Upper lobe of left lung (tissue), 6 donors: Measurements from ENCODE around the gene TNFAIP8. TPM values are rescaled to one million over a fixed set of nuclear protein-coding genes. Genes with fewer than 3 reads are reported as not detected.
"Not testable (repeated sequence)": the region's sequence is repeated elsewhere in the genome, so short reads cannot be mapped to it uniquely, and the experiment has no call there.

ENCODE experiments used
- ATAC-seq, 2 donors: fragments of 200-7000 bp; cut with Tn5 transposase; one replicate each; pipeline ENCODE4 v1.9.1; 2022; ENCODE audit warnings: mild to moderate bottlenecking in 2 of 2, moderate library complexity in 2 of 2; ENCODE audit not compliant: low FRiP score in 2 of 2
- DNase-seq, 2 donors: peaks; one replicate each; pipeline ENCODE4 v3.0.0-alpha.2; 2019 to 2020
- H3K27ac ChIP-seq, 4 donors: fragments of 200-600 bp; sonication (generic); one replicate each; pipeline ENCODE4 v1.5.1; 2016 to 2019
- H3K27me3 ChIP-seq, 4 donors: fragments of 200-600 bp; sonication (generic); one replicate each; pipeline ENCODE4 v1.5.1; 2017 to 2019
- H3K36me3 ChIP-seq, 4 donors: fragments of 200-600 bp; sonication (generic); one replicate each; pipeline ENCODE4 v1.5.1; 2016 to 2019
- H3K4me1 ChIP-seq, 4 donors: fragments of 200-600 bp; sonication (generic); one replicate each; pipeline ENCODE4 v1.5.1; 2018 to 2019
- H3K4me3 ChIP-seq, 4 donors: fragments of 200-600 bp; sonication (generic); one replicate each; pipeline ENCODE4 v1.5.1; 2017 to 2019; ENCODE audit warnings: mild to moderate bottlenecking in 2 of 4, moderate library complexity in 1 of 4
- H3K9me3 ChIP-seq, 4 donors: fragments of 200-600 bp; sonication (generic); one replicate each; pipeline ENCODE4 v1.5.1; 2018 to 2019
- EP300 ChIP-seq, 4 donors: sonication (generic); formaldehyde crosslinking; IDR thresholded peaks; one replicate each; pipeline ENCODE4 v1.5.1; 2017; ENCODE audit warnings: antibody characterized with exemption in 4 of 4, control low read depth in 2 of 4
- POLR2A ChIP-seq, 4 donors: fragments of 450-650 bp; IDR thresholded peaks; one replicate each; pipeline ENCODE4 v1.5.1; 2016 to 2017; ENCODE audit warnings: antibody characterized with exemption in 4 of 4, mild to moderate bottlenecking in 2 of 4
- POLR2AphosphoS5 ChIP-seq, 2 donors: sonication (generic); formaldehyde crosslinking; IDR thresholded peaks; one replicate each; pipeline ENCODE4 v1.5.1; 2017; ENCODE audit warnings: antibody characterized with exemption in 2 of 2
- WGBS, 2 donors: methylation state at CpG; one replicate each; pipeline ENCODE4 v1.1.5; 2017 to 2018; 5-methylcytosine and 5-hydroxymethylcytosine counted together
- total RNA-seq, 6 donors: library from RNA; depleted of rRNA in 4 of 6; stranded (reverse); fragments of >200 nt in 4 of 6; gene quantifications; one replicate each; pipeline versions ENCODE4 v1.1.0 to v1.2.1, GENCODE V29; 2016 to 2021
- TF ChIP-seq, protein P1 (sequence below), 6 experiments: fragments of 450-650 bp in 4 of 6; fragments of 200-600 bp in 2 of 6; sonication (generic) in 2 of 6; IDR thresholded peaks; one replicate each; pipeline ENCODE4 v1.5.1; 2016 to 2019; ENCODE audit warnings: antibody characterized with exemption in 6 of 6
- donor health status: DM: no; HTN: no; CAD: no; lungs with moderate emphysema.
- donor health status: DM: no; HTN: yes; CAD: no; lungs with severe emphysema.

The TNFAIP8 gene
- total RNA-seq, 6 donors from 2014 or later: 14.7 to 33.2 (median 19.7) TPM

GRCh38 chr5:119410448-119411159 is 54.8 kb downstream of the TNFAIP8 start:
- Histone ChIP-seq H3K4me1 (peaks cover 4 to 12% (median 8%) of the 10 kb centered on the region in 4 donors), H3K36me3 (no peaks in the 10 kb centered on the region), H3K4me3 (no peak overlapping the region), H3K27ac (no peak overlapping the region), H3K27me3 (no peaks in the 10 kb centered on the region), H3K9me3 (no peaks in the 10 kb centered on the region)
- TF ChIP-seq POLR2A (IDR thresholded peaks at IDR 0.05): no peak
- no peak for TF ChIP-seq EP300 (IDR thresholded peaks at IDR 0.05)
- no peak for TF ChIP-seq POLR2AphosphoS5 (IDR thresholded peaks at IDR 0.05)
- TF ChIP-seq, protein P1, sequence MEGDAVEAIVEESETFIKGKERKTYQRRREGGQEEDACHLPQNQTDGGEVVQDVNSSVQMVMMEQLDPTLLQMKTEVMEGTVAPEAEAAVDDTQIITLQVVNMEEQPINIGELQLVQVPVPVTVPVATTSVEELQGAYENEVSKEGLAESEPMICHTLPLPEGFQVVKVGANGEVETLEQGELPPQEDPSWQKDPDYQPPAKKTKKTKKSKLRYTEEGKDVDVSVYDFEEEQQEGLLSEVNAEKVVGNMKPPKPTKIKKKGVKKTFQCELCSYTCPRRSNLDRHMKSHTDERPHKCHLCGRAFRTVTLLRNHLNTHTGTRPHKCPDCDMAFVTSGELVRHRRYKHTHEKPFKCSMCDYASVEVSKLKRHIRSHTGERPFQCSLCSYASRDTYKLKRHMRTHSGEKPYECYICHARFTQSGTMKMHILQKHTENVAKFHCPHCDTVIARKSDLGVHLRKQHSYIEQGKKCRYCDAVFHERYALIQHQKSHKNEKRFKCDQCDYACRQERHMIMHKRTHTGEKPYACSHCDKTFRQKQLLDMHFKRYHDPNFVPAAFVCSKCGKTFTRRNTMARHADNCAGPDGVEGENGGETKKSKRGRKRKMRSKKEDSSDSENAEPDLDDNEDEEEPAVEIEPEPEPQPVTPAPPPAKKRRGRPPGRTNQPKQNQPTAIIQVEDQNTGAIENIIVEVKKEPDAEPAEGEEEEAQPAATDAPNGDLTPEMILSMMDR (IDR thresholded peaks at IDR 0.05): no peak
- ATAC-seq: peak in 1 of 2 donors; percentile 5
- 78 to 79% methylated on average over 4 of the region's 4 CpGs for WGBS, 2 donors
- no peak for DNase-seq

DNA sequence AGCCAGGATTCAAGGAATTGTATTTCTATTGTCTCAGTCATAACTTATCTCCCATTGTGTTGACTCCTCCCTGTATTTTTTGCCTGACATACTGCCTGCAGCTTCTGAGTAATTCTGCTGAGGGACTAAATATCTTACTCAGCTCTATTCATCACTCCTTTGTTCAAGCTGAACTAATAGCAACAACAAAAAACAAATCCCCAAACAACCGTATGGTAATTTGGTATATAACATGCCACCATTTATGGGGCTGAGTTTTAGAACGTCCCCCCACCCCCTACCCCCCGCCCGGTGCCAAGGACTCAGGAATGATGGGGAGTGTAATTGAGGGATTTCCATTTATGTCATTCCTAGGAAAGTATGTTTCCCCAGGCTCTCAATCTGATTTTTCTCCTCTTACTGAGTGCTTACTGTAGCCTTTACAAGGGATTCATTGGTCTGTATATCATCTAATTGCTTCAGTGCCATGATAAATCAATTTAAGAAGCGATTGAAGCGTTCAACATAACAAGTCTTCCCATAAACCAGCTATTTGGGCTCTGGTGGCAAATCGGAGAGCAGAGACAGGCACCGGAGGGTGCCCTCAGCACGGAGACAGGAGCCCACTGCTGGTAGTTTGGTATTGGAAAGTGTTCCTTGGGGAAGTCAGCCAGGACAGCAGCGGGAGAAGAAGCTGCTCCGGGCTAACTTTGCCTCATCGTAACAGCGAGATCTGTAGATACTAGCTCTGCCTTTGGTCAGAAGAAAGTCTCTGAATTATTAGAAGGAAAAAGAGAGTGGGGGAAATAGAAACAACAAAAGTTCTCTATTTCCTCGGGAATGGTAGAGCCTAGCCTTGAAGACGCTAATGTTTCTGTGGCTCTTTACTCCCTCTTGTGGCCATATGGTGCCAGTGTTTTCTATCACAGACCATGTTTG is 55.8 kb downstream of the TNFAIP8 start:
- peak overlapping the region; percentile 20 to 46 (median 37) for H3K4me3 ChIP-seq
- H3K27me3 ChIP-seq: no peaks in the 10 kb centered on the region
- 13 to 16% methylated on average over 15 of the region's 15 CpGs for WGBS, 2 donors
- DNase-seq: peak in 1 of 2 donors; percentile 71
- no peaks in the 10 kb centered on the region for H3K9me3 ChIP-seq
- ATAC-seq: peak; percentile 92 to 96
- peaks cover 4 to 12% (median 8%) of the 10 kb centered on the region in 4 donors for H3K4me1 ChIP-seq
- peak overlapping the region; percentile 41 to 82 (median 66) for H3K27ac ChIP-seq
- no peaks in the 10 kb centered on the region for H3K36me3 ChIP-seq
- TF ChIP-seq EP300 (IDR thresholded peaks at IDR 0.05): no peak
- TF ChIP-seq, protein P1 (IDR thresholded peaks at IDR 0.05): peak; percentile 79 to 97 (median 92)
- TF ChIP-seq POLR2AphosphoS5 (IDR thresholded peaks at IDR 0.05): no peak
- TF ChIP-seq POLR2A (IDR thresholded peaks at IDR 0.05): no peak

DNA sequence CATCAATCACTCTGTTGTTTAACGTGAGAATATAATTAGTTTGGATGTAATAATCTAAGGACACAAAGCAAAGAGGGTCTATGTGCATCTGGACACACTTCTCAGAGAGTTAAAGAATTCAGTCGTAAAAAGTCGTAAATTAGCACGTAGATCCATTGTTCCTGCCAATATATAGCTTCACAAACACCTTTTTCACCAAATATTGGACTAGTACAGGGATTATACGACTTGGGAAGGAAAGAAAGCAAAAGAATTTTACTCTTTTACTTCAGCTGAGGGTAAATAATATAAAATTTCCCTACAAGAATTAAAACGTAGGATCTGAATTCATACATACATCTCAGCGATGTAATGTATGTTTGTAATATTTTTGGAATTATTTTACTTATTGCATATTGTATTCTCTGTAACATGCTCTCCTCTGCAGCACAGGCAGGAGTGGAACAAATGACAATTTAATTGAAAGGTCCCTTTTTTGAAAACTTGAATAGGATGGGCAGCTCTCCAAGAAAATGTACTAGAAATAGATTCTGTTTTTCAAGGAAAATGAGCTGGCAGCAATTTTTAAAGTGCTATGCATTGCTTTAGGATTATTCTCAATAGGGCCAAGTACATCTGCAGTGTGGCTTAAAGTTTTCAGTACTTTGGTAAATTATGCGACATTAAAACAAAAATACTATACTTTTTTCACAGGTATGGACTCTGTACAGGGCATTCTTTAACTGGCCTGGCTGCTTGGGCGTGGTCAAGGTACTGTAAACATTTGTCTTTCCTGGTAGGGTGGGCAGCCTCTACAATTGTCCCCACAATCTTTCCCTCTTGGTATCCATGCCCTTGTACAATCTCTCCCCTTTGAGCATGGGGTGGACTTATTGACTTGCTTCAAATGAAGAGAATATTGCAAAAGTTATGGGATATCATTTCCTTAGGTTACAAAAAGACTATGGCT is 56.7 kb downstream of the TNFAIP8 start:
- Histone ChIP-seq H3K36me3 (no peaks in the 10 kb centered on the region), H3K27me3 (no peaks in the 10 kb centered on the region), H3K4me1 (peaks cover 4 to 14% (median 9%) of the 10 kb centered on the region in 4 donors), H3K27ac (peak overlapping the region in 2 of 4 donors; percentile 64 to 82), H3K4me3 (peak overlapping the region in 2 of 4 donors; percentile 42 to 46), H3K9me3 (no peaks in the 10 kb centered on the region)
- DNase-seq (no peak), ATAC-seq (no peak)
- 38 to 40% methylated on average over 9 of the region's 9 CpGs for WGBS, 2 donors
- no peak for TF ChIP-seq POLR2A (IDR thresholded peaks at IDR 0.05)
- TF ChIP-seq, protein P1 (IDR thresholded peaks at IDR 0.05): no peak
- TF ChIP-seq POLR2AphosphoS5 (IDR thresholded peaks at IDR 0.05): no peak
- TF ChIP-seq EP300 (IDR thresholded peaks at IDR 0.05): no peak

DNA sequence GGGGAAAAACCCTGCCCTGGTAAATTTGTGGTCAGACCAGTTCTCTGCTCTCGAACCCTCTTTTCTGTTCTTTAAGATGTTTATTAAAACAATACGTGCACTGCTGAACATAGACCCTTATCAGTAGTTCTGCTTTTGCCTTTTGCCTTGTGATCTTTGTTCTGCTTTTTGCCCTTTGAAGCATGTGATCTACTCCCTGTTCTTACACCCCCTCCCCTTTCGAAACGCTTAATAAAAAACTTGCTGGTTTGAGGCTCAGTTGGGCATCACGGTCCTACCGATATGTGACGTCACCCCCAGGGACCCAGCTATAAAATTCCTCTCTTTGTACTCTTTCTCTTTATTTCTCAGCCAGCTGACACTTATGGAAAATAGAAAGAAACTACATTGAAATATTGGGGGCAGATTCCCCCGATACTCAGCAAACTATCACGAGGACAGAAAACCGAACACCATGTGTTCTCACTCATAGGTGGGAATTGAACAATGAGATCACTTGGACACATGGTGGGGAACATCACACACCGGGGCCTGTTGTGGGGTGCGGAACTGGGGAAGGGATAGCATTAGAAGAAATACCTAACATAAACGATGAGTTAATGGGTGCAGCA is 58.4 kb downstream of the TNFAIP8 start:
- H3K4me3 ChIP-seq, H3K9me3 ChIP-seq, H3K36me3 ChIP-seq, ATAC-seq, H3K27me3 ChIP-seq, H3K27ac ChIP-seq: not testable (repeated sequence)
- WGBS, 2 donors: 70 to 75% methylated on average over 13 of the region's 13 CpGs
- TF ChIP-seq EP300 (IDR thresholded peaks at IDR 0.05): peak in 1 of 4 donors; percentile 29
- H3K4me1 ChIP-seq: peaks cover 11 to 24% (median 18%) of the 10 kb centered on the region in 4 donors
- peak in 1 of 2 donors; percentile 28 for DNase-seq
